Activated T-cell treated with anti-CD3 and anti-CD28 coated beads for 4 hours (primary cell): ENCODE results near the gene LUC7L.
"Not testable (repeated sequence)": the region's sequence is repeated elsewhere in the genome, so short reads cannot be mapped to it uniquely, and the experiment has no call there.

ENCODE experiments used
- DNase-seq: peaks from one replicate; pipeline ENCODE4 v3.0.0-alpha.2; 2020

Gene LUC7L

GRCh38 chr16:228151-228851 lies 948 bp downstream of the LUC7L start:
- DNase-seq, result no peak

GRCh38 chr16:220021-220420 lies 9.2 kb downstream of the LUC7L start:
- DNase-seq, result no peak

GRCh38 chr16:212999-213398 lies 16.2 kb downstream of the LUC7L start:
- DNase-seq, result no peak

DNA sequence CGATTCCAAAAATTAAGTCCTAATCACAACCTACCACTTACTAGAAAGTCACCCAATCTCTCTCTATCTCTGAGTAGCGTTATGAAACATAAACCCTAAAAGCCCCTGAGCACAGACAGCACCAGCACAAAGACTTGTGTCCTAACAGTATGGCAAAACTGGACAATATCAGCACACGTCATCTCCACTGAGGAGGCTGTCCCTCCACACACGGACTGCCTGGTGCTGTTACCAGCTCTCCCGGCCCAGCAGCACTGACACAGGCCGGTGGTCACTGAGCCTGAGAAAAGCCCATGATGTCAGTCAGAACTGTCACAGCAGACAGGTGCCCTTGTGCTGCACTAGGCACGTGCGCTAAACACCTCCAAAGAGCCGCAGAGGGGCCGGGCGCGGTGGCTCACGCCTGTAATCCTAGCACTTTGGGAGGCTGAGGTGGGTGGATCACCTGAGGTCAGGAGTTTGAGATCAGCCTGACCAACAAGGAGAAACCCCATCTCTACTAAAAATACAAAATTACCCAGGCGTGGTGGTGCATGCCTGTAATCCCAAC lies 17.5 kb downstream of the LUC7L start:
- DNase-seq, result not testable (repeated sequence)

- not testable (repeated sequence) for DNase-seq
Observed at GRCh38 chr16:209359-209758, 19.9 kb downstream of the LUC7L start.

GRCh38 chr16:204046-204445 lies 25.2 kb downstream of the LUC7L start:
- not testable (repeated sequence) for DNase-seq

DNA sequence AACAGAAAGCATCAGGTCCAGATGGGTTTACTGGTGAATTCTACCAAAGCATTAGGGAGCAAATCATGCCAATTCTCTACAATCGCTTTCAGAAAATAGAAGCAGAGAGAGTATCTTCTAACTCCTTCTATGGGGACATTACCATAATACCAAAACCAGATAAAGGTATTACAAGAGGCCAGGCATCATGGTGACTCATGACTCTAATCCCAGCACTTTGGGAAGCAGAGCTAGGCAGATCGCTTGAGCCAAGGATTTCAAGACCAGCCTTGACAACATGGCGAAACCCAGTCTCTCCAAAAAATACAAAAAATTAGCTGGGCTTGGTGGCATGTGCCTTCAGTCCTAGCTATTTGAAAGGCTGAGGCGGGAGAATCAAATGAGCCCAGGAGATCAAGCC lies 26.0 kb downstream of the LUC7L start:
- DNase-seq, result no peak

DNA sequence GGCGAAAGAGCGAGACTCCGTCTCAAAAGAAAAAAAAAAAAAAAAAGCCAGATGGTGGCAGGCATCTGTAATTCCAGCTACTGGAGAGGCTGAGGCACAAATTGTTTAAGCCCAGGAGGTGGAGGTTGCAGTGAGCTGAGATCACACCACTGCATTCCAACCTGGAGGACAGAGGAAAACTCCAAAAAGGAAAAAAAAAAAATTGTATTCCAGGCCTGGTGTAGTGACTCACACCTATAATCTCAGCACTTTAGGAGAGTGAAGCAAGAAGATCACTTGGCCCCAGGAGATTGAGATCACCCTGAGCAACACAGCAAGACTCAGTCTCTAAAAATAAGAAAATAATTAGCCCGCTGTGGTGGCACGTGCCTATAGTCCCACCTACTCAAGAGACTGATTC lies 28.9 kb downstream of the LUC7L start:
- DNase-seq, result no peak

- no peak for DNase-seq
Observed at GRCh38 chr16:194516-194915, 34.7 kb downstream of the LUC7L start.

DNA sequence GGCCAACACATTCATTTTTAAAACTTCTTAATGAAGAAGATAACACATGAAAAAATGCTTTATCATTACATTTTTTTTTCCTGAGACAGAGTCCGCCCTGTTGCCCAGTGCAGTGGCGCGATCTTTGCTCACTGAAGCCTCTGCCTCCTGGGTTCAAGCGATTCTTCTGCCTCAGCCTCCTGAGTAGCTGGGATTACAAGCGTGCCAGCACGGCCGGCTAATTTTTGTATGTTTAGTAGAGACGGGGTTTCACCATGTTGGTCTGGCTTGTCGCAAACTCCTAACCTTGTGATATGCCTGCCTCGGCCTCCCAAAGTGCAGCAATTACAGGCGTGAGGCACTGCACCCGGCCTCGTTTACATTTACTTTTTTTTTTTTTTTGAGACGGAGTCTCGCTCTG lies 35.8 kb downstream of the LUC7L start:
- no peak for DNase-seq

GRCh38 chr16:192686-193085 lies 36.6 kb downstream of the LUC7L start:
- DNase-seq, result no peak

GRCh38 chr16:191831-192230 lies 37.4 kb downstream of the LUC7L start:
- no peak for DNase-seq

- DNase-seq, result no peak
Observed at GRCh38 chr16:189604-190186, 39.6 kb downstream of the LUC7L start.

DNA sequence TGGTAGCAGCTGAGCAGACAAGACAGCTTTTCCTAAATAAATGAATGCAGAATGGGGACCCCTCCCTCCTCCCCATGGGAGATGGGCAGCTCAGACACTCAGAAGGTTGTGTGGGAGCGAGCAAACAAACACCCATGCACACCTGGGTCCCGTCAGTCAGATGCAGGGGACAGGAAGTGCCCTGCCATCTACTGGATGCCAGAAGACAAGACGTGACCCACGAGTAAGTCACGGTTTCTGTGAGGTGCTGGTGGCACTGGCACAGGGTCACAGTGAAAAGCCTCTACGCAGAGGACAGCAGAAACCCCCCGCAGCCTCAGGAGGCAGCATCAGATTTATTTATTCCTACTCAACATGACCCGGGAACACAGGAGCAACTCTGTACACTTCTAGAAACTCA lies 40.6 kb downstream of the LUC7L start:
- DNase-seq, result no peak

GRCh38 chr16:187330-187729 lies 41.9 kb downstream of the LUC7L start:
- DNase-seq, result no peak

- DNase-seq, result no peak
Observed at GRCh38 chr16:185691-186090, 43.6 kb downstream of the LUC7L start.

- DNase-seq, result no peak
Observed at GRCh38 chr16:185213-185612, 44.0 kb downstream of the LUC7L start.

- DNase-seq, result no peak
Observed at GRCh38 chr16:183005-183404, 46.2 kb downstream of the LUC7L start.

DNA sequence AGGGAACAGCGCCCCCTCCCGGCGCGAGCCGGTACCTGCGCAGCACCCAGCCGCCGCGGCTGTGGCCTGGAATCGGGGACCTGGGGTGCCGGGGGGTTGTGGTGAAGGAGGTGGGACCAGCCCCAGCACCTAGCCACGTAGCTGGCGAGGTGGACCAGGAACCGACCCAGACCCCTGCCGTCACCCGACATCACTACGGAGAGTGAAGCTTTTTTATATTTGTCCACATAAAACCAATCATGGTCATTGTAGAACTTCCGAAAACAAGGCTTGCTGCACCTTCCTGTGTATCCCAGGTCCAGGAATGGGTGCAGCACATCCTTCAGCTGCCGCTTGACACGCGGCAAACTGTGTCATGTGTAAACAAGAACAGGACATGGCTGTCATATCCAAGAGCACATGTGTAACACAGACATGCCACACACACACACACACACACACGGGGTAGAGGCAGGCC lies 47.7 kb downstream of the LUC7L start:
- no peak for DNase-seq

- peak; percentile 81 for DNase-seq
Observed at GRCh38 chr16:180681-181564, 48.3 kb downstream of the LUC7L start.

DNA sequence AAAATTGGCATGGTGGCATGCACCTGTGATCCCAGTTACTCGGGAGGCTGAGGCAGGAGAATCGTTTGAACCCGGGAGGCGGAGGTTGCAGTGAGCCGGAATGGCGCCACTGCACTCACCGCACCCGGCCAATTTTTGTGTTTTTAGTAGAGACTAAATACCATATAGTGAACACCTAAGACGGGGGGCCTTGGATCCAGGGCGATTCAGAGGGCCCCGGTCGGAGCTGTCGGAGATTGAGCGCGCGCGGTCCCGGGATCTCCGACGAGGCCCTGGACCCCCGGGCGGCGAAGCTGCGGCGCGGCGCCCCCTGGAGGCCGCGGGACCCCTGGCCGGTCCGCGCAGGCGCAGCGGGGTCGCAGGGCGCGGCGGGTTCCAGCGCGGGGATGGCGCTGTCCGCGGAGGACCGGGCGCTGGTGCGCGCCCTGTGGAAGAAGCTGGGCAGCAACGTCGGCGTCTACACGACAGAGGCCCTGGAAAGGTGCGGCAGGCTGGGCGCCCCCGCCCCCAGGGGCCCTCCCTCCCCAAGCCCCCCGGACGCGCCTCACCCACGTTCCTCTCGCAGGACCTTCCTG lies 49.1 kb downstream of the LUC7L start, which contains the start of gene HBQ1:
TSS of gene HBQ1 (plus strand) at position 359 of the 575 bp plus-strand sequence. CDS start at position 387, 28 bp downstream.
- peak; percentile 24 for DNase-seq

DNA sequence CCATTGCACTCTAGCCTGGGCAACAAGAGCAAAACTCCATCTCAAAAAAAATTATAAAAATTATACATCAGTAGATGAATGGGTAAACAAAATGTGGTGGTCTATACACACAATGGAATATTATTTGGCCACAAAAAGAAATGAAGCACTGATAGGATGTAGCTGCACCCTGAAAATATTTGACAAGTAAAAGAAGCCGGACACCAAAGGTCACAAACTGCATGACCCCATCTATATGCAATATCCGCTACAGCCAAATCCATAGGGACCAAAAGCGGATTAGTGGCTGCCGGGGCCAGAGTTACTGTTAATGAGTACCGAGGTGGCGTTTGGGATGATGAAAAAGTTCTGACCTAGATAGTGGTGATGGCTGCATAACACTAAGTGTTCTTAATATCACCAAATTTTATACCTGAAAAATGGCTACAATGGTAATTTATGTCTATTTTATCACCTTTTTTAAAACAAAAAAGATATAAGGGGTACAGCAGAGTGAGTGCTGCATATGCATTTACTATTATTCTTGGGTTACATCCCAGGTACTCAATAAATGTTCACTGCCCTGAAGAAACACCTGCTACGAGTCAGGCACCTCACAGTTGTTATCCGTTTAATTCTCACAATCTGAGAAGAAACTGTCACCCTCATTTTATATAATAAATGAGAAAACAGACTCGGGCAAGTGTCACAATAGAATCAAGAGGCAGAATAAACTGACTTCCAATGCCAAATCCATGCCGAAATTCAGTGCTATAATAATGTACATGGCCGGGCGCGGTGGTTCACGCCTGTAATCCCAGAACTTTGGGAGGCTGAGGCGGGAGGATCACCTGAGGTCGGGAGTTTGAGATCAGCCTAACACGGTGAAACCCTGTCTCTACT lies 49.8 kb downstream of the LUC7L start:
- DNase-seq, result no peak
